H1 (cell line): ENCODE results near the gene NUP98.

Source experiments
- ATF2 ChIP-seq: IDR thresholded peaks from 2 replicates; pipeline ENCODE4 v1.6.1; 2012; ENCODE audit warnings: low read length, inconsistent platforms
- ATF3 ChIP-seq: IDR thresholded peaks from 2 replicates; pipeline ENCODE4 v1.6.1; 2011; ENCODE audit warnings: low read depth, mild to moderate bottlenecking, low read length; ENCODE audit not compliant: insufficient read depth
- CEBPB ChIP-seq: IDR thresholded peaks from 2 replicates; pipeline ENCODE4 v1.6.1; 2012; ENCODE audit warnings: low read depth, low read length
- CTCF ChIP-seq, 3 experiments: IDR thresholded peaks; 1 replicate in 2 of 3; 2 replicates in 1 of 3; pipeline versions ENCODE4 v1.5.1 to v1.6.1; 2011; ENCODE audit warnings: low read length in 3 of 3, mild to moderate bottlenecking in 3 of 3, inconsistent platforms in 2 of 3, low read depth in 1 of 3, moderate library complexity in 1 of 3; ENCODE audit not compliant: insufficient read depth in 1 of 3; ENCODE audit errors: control extremely low read depth in 1 of 3
- GABPA ChIP-seq: IDR thresholded peaks from 2 replicates; pipeline ENCODE4 v1.6.1; 2011; ENCODE audit warnings: mild to moderate bottlenecking, low read length, moderate library complexity, borderline replicate concordance; ENCODE audit not compliant: insufficient read depth
- SP1 ChIP-seq: IDR thresholded peaks from 2 replicates; pipeline ENCODE4 v1.6.1; 2011; ENCODE audit warnings: low read depth, low read length
- SP4 ChIP-seq: IDR thresholded peaks from 2 replicates; pipeline ENCODE4 v1.6.1; 2012; ENCODE audit warnings: low read length, inconsistent platforms

DNA sequence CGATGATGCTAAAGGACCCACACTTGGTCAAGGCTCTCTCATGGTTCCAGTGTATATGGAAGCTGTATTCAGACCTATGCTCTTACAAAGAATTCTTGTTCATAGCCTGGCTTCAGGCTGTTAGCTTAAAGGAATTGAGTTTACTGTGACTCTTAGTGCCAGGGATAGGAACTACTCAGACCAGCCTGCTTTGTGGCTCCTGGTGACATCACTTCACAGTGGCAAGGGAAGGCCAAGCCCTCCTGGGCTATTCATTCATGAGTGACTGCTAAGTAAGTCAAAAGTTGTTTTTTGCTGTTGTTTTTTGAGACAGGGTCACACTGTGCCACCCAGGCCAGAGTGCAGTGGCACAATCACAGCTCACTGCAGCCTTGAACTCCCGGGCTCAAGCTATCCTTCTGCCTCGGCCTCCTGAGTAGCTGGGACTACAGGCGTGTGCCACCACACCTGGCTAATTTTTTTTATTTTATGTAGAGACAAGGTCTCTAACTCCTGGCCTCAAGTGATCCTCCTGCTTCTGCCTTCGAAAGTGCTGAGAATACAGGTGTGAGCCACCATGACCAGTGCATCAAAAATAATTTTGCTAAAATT is 165.2 kb downstream of the NUP98 start:
- TF ChIP-seq ATF2 (no peak), CTCF (IDR thresholded peaks at IDR 0.05; ENCODE audit: control extremely low read depth in 1 of 3, insufficient read depth in 1 of 3, low read depth in 1 of 3, low read length in 3 of 3) (no peak), ATF3 (no peak), GABPA (no peak), CEBPB (no peak), SP4 (no peak), SP1 (no peak)
